ENCODE results near the gene GADD45G.

The GADD45G gene

DNA sequence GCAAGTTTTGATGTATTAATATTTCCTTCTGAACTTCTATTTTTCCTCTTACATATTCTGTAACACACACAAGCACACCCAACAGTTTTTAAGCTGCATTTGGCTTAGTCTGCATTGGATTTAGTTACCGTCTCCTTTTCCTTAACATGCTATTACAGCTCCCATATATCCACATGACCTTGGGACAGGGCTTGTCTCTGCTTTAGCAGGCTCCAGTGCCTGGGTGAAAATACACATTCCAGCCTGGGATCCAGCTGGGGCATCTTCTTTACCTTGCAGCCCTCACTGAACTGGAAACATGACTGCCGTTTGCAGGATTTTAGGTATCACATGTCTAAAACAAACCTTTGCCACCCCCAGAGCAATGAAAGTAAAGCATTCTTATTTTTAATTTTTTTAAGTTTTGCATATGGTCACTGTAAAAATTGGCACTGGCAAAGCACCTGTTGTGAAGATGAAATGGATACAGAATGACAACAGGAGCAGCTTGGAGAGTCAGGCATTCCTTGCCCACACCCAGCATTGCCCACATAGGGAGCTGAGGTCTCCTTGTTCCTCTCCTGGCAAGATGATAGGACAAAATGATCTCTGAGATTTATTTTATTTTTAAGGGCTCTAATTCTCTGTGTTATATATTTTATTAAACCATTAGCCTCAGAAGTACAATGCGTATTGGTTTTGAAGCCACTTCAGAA lies 4.0 kb downstream of the GADD45G start:
- H4K20me1 ChIP-seq: peaks cover 16% of the 10 kb centered on the region
- no peaks in the 10 kb centered on the region for H3K36me3 ChIP-seq
- no peak overlapping the region for H3K4me2 ChIP-seq
- H3K9me3 ChIP-seq: peaks cover 8% of the 10 kb centered on the region
- H3K27ac ChIP-seq: no peak overlapping the region
- H3K27me3 ChIP-seq: peaks cover 27% of the 10 kb centered on the region
- H3K4me3 ChIP-seq: no peak overlapping the region
- H3K9ac ChIP-seq: no peak overlapping the region
- H3K4me1 ChIP-seq: peaks cover 42% of the 10 kb centered on the region
- no peak for TF ChIP-seq Cebpa-rat (IDR thresholded peaks at IDR 0.05)

DNA sequence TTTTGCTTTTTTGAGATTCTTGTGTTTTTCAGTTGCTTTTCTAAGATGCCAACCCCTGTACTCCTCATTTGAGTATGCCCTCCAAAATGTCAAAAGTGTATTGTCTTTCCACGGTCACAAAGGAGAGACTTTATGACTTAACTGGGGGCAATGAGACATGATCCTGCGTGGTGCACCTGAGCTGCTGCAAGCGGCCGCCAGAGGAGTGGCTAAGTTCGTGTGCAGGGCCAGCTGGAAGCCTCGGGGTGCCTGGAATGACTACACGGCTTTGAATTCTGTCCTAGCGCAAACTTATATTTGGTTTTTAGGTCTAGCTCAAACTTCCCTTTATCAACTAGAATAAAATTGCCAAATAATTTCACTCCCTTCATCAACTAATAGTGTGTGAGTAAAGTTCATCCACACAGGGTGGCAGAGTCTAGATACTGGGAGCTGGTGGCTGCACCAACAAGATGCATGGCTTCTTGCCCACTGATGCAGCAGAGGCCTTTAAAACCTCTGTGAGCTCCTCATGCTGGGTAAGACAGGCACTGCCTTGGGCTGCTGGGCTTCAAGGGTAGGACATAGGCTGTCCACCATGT lies 4.7 kb downstream of the GADD45G start:
- Histone ChIP-seq H3K9me3 (peaks cover 8% of the 10 kb centered on the region), H3K4me1 (peaks cover 35% of the 10 kb centered on the region), H3K4me2 (no peak overlapping the region), H3K27ac (no peak overlapping the region), H3K27me3 (peaks cover 20% of the 10 kb centered on the region), H3K9ac (no peak overlapping the region), H3K4me3 (no peak overlapping the region), H4K20me1 (peaks cover 16% of the 10 kb centered on the region), H3K36me3 (no peaks in the 10 kb centered on the region)
- no peak for TF ChIP-seq Cebpa-rat (IDR thresholded peaks at IDR 0.05)

GRCh38 chr9:89610391-89610925 lies 5.6 kb downstream of the GADD45G start:
- Histone ChIP-seq H3K36me3 (no peaks in the 10 kb centered on the region), H3K4me1 (peaks cover 26% of the 10 kb centered on the region), H3K9ac (no peak overlapping the region), H3K27me3 (peaks cover 11% of the 10 kb centered on the region), H4K20me1 (peaks cover 10% of the 10 kb centered on the region), H3K9me3 (peaks cover 8% of the 10 kb centered on the region), H3K4me2 (no peak overlapping the region), H3K27ac (no peak overlapping the region), H3K4me3 (no peak overlapping the region)
- no peak for TF ChIP-seq Cebpa-rat (IDR thresholded peaks at IDR 0.05)

DNA sequence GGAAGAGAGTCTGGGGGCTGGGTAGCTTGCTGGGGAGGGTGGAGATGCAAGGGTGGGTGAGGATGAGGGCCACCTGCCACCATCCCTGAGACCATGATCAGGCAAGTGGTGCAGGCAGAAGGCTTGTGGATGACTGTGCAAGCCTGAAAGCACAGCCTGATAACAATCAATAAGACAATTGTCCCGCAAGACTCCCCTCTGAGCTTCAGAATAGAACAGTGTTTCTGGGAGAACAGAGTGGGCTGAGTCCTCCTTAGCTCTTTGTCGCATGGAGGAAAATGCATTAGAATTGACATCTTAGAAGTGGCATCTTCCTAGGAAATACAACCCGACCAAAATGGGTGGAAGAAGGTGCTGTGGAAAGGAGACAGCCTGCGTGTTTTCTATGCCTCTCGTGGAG lies 6.6 kb downstream of the GADD45G start:
- Histone ChIP-seq H3K9ac (no peak overlapping the region), H3K36me3 (no peaks in the 10 kb centered on the region), H3K27me3 (peaks cover under 1% of the 10 kb centered on the region; the same call in 1 of the 2 replicates), H3K27ac (no peak overlapping the region), H3K4me2 (no peak overlapping the region), H4K20me1 (peaks cover under 1% of the 10 kb centered on the region; the same call in 1 of the 2 replicates), H3K4me3 (no peak overlapping the region), H3K9me3 (peaks cover 8% of the 10 kb centered on the region), H3K4me1 (peaks cover 17% of the 10 kb centered on the region)
- no peak for TF ChIP-seq Cebpa-rat (IDR thresholded peaks at IDR 0.05)

DNA sequence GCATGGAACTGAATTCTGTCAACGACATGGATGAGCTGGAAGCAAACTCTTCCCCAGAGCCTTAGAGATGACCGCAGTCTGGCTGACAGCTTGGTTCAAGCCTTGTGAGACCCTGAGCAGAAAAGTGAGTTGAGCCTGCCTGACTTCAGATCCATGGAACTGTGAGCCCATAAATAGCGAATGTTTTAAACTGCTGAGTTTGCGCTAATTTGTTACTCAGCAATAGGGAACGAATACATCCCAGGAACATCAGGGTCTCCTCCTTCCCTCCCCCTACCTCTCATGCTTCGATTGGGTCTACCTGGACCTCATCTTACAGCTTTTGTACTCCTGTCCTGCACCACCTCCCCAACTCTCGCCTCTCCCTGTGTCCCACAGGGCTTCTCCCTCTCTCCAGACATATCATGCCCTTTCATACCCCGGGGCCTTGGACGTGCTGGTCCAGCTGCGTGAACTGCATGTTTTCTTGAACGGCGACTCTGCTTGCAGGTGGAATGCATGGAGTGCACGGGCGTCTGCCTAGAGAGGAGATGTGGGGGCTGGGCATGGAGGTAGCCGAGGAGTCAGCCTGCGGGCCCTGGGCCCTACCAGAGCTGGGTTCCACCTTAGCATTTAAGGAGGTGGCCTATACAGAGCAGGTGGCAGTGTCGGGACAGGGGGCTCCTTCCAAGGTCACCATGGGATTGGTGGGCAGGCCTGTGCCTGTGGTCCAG lies 7.9 kb downstream of the GADD45G start:
- no peaks in the 10 kb centered on the region for H3K27me3 ChIP-seq
- no peak overlapping the region for H3K4me3 ChIP-seq
- peaks cover 8% of the 10 kb centered on the region for H3K9me3 ChIP-seq
- no peaks in the 10 kb centered on the region for H3K36me3 ChIP-seq
- TF ChIP-seq Cebpa-rat (IDR thresholded peaks at IDR 0.05): no peak
- H3K4me2 ChIP-seq: no peak overlapping the region
- no peaks in the 10 kb centered on the region for H4K20me1 ChIP-seq
- H3K27ac ChIP-seq: no peak overlapping the region
- peaks cover 4% of the 10 kb centered on the region for H3K4me1 ChIP-seq
- H3K9ac ChIP-seq: no peak overlapping the region

- Histone ChIP-seq H3K27ac (no peak overlapping the region), H3K27me3 (no peaks in the 10 kb centered on the region), H3K9ac (no peak overlapping the region), H3K36me3 (no peaks in the 10 kb centered on the region), H4K20me1 (no peaks in the 10 kb centered on the region), H3K4me1 (no peaks in the 10 kb centered on the region), H3K4me2 (no peak overlapping the region), H3K9me3 (peaks cover 8% of the 10 kb centered on the region), H3K4me3 (no peak overlapping the region)
- TF ChIP-seq Cebpa-rat (IDR thresholded peaks at IDR 0.05): no peak
Observed at GRCh38 chr9:89613912-89614892, 9.4 kb downstream of the GADD45G start.

- no peaks in the 10 kb centered on the region for H3K27me3 ChIP-seq
- no peak overlapping the region for H3K27ac ChIP-seq
- H3K4me1 ChIP-seq: peaks cover 11% of the 10 kb centered on the region
- no peak overlapping the region for H3K4me2 ChIP-seq
- no peaks in the 10 kb centered on the region for H4K20me1 ChIP-seq
- TF ChIP-seq Cebpa-rat (IDR thresholded peaks at IDR 0.05): no peak
- H3K9ac ChIP-seq: no peak overlapping the region
- H3K4me3 ChIP-seq: no peak overlapping the region
- H3K36me3 ChIP-seq: no peaks in the 10 kb centered on the region
- peaks cover 8% of the 10 kb centered on the region for H3K9me3 ChIP-seq
Observed at GRCh38 chr9:89615661-89616060, 10.8 kb downstream of the GADD45G start.

GRCh38 chr9:89616411-89616810 lies 11.6 kb downstream of the GADD45G start:
- H3K27ac ChIP-seq: no peak overlapping the region
- no peak overlapping the region for H3K9ac ChIP-seq
- H3K4me1 ChIP-seq: peaks cover 17% of the 10 kb centered on the region
- H3K4me3 ChIP-seq: no peak overlapping the region
- H3K27me3 ChIP-seq: no peaks in the 10 kb centered on the region
- H4K20me1 ChIP-seq: no peaks in the 10 kb centered on the region
- no peak for TF ChIP-seq Cebpa-rat (IDR thresholded peaks at IDR 0.05)
- H3K36me3 ChIP-seq: no peaks in the 10 kb centered on the region
- no peak overlapping the region for H3K4me2 ChIP-seq
- peaks cover 8% of the 10 kb centered on the region for H3K9me3 ChIP-seq

GRCh38 chr9:89617978-89618377 lies 13.2 kb downstream of the GADD45G start:
- H3K27me3 ChIP-seq: 0 out of 2 replicates have a peak, but pooled peaks cover 1% of the 10 kb centered on the region
- H3K9me3 ChIP-seq: no peaks in the 10 kb centered on the region
- H3K4me3 ChIP-seq: no peak overlapping the region
- no peaks in the 10 kb centered on the region for H3K36me3 ChIP-seq
- H4K20me1 ChIP-seq: no peaks in the 10 kb centered on the region
- H3K9ac ChIP-seq: no peak overlapping the region
- peaks cover 32% of the 10 kb centered on the region for H3K4me1 ChIP-seq
- no peak for TF ChIP-seq Cebpa-rat (IDR thresholded peaks at IDR 0.05)
- no peak overlapping the region for H3K27ac ChIP-seq
- no peak overlapping the region for H3K4me2 ChIP-seq

Data from BLaER1 (cell line).